ENCODE data around the gene PCDH20. TPM values are rescaled to one million over a fixed set of nuclear protein-coding genes. Genes with fewer than 3 reads are reported as not detected.

Gene PCDH20, protein sequence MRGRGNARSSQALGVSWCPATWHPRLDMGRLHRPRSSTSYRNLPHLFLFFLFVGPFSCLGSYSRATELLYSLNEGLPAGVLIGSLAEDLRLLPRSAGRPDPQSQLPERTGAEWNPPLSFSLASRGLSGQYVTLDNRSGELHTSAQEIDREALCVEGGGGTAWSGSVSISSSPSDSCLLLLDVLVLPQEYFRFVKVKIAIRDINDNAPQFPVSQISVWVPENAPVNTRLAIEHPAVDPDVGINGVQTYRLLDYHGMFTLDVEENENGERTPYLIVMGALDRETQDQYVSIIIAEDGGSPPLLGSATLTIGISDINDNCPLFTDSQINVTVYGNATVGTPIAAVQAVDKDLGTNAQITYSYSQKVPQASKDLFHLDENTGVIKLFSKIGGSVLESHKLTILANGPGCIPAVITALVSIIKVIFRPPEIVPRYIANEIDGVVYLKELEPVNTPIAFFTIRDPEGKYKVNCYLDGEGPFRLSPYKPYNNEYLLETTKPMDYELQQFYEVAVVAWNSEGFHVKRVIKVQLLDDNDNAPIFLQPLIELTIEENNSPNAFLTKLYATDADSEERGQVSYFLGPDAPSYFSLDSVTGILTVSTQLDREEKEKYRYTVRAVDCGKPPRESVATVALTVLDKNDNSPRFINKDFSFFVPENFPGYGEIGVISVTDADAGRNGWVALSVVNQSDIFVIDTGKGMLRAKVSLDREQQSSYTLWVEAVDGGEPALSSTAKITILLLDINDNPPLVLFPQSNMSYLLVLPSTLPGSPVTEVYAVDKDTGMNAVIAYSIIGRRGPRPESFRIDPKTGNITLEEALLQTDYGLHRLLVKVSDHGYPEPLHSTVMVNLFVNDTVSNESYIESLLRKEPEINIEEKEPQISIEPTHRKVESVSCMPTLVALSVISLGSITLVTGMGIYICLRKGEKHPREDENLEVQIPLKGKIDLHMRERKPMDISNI
- not detected for total RNA-seq

DNA sequence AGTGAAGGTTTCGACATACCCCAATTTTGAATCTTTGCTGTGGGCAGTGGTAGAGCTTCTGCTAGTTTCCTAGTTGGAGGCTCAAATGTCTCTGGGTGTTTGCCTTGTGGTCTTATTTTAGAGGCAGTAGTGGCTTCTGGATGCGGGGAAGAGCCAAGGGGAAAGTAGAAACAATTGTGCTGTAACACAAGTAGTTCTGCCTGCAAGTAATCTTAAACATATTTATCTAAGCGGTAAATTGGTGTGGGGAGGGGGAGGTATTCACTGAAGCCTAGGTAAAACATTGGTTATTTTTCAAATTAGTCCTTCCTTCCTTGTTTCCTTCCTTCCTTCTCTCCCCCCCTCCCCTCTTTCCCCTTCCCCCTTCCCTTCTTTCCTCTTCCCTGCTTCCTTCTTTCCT is at the start of gene PCDH20:
Gene PCDH20, minus strand, starts transcription at position 101 of the 400 bp plus-strand sequence. CDS start 691 bp downstream, outside the sequence.
- Mint-ChIP-seq H3K27ac (no peak within 1 kb of the TSS), H3K4me1 (ENCODE audit: low read depth) (no peaks in the 10 kb centered on the region), H3K9me3 (peaks cover 1% of the 10 kb centered on the region), H3K4me3 (no peak within 1 kb of the TSS), H3K36me3 (ENCODE audit: low read depth) (no peaks in the 10 kb centered on the region), H3K27me3 (peaks cover 28% of the 10 kb centered on the region)
- intact Hi-C loops (cut with micrococcal nuclease) = no loop called here
- ATAC-seq = no peak
- CTCF ChIA-PET = interaction anchor here (0.6 kb wide), 1 partner anchor 13 kb away, joined by 3 read pairs; no protein-coding TSS in a partner anchor
- DNase-seq = no peak
- TF ChIP-seq, protein P1, sequence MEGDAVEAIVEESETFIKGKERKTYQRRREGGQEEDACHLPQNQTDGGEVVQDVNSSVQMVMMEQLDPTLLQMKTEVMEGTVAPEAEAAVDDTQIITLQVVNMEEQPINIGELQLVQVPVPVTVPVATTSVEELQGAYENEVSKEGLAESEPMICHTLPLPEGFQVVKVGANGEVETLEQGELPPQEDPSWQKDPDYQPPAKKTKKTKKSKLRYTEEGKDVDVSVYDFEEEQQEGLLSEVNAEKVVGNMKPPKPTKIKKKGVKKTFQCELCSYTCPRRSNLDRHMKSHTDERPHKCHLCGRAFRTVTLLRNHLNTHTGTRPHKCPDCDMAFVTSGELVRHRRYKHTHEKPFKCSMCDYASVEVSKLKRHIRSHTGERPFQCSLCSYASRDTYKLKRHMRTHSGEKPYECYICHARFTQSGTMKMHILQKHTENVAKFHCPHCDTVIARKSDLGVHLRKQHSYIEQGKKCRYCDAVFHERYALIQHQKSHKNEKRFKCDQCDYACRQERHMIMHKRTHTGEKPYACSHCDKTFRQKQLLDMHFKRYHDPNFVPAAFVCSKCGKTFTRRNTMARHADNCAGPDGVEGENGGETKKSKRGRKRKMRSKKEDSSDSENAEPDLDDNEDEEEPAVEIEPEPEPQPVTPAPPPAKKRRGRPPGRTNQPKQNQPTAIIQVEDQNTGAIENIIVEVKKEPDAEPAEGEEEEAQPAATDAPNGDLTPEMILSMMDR (IDR thresholded peaks at IDR 0.05) = no peak
- POLR2A ChIA-PET = interaction anchor here (0.6 kb wide), 1 partner anchor 804 kb away, joined by 4 read pairs; no protein-coding TSS in a partner anchor

DNA sequence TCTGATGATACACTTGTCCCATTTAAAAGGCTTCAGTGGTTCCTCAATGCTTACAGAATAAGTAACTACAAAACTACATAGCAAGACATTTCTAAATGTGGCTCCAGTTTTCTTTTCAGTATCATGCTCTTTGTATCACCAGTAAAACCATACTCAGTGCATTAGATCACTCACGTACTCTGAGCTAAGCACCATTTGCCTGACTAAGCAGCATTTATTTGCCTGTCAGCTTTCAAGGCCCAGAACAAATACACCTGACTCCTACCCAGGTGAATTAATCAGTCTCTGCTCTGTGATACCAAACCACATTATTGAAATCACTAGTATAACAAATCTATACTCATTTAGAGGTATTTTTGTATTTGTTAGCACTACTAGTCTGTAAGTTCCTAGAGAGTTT is 47.4 kb upstream of the PCDH20 start:
- Mint-ChIP-seq H3K4me1 (ENCODE audit: low read depth) (no peaks in the 10 kb centered on the region), H3K36me3 (ENCODE audit: low read depth) (no peaks in the 10 kb centered on the region), H3K9me3 (no peaks in the 10 kb centered on the region), H3K4me3 (no peak overlapping the region), H3K27ac (no peak overlapping the region), H3K27me3 (no peaks in the 10 kb centered on the region)
- CTCF ChIA-PET = no interaction called here
- intact Hi-C loops (cut with micrococcal nuclease) = no loop called here
- POLR2A ChIA-PET = no interaction called here
- ATAC-seq (no peak), DNase-seq (no peak)
- TF ChIP-seq, protein P1 (IDR thresholded peaks at IDR 0.05) = no peak

DNA sequence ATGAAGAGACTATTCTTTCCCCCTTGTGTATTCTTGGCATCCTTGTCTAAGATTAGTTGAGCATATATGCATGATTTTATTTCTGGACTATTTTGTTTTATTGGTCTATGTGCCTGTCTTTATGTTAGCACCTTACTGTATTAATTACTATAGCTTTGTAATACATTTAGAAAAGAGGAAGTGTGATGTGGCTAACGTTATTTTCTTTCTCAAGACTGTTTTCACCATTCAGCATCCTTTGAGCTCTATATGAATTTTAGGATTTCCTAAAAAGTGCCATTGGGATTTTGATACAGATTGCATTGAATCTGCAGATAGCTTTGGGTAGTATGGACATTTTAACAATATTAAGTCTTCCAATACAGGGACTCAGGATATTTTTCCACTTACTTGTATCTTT is 37.5 kb upstream of the PCDH20 start:
- Mint-ChIP-seq H3K4me1 (ENCODE audit: low read depth) (no peaks in the 10 kb centered on the region), H3K4me3 (no peak overlapping the region), H3K27me3 (no peaks in the 10 kb centered on the region), H3K9me3 (peaks cover 9% of the 10 kb centered on the region), H3K27ac (no peak overlapping the region), H3K36me3 (ENCODE audit: low read depth) (no peaks in the 10 kb centered on the region)
- ATAC-seq (no peak), DNase-seq (no peak)
- TF ChIP-seq, protein P1 (IDR thresholded peaks at IDR 0.05) = no peak
- ChIA-PET CTCF (no interaction called here), POLR2A (no interaction called here)
- intact Hi-C loops (cut with micrococcal nuclease) = no loop called here

DNA sequence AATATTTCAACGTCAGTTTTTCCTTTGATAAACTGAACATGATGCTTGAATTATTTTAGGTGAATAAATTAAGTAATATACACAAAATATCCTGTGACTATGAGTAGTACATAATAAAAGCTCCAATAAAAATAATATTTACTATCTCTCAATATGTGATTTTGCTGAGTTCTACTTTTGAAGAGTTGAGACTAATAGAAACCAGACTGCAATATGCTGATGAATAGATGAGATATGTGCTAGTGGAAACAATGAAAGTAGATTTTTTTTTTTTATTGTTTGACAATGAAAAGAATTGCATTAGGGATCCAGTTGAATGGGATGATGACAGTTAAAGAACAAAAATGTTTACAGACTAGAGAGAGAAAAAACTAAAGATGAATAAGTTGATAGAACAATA is 16.4 kb upstream of the PCDH20 start:
- H3K9me3 Mint-ChIP-seq = peaks cover 10% of the 10 kb centered on the region
- POLR2A ChIA-PET = no interaction called here
- ATAC-seq (no peak), DNase-seq (no peak)
- TF ChIP-seq, protein P1 (IDR thresholded peaks at IDR 0.05) = no peak
- no peak overlapping the region for H3K27ac Mint-ChIP-seq
- H3K27me3 Mint-ChIP-seq = no peaks in the 10 kb centered on the region
- H3K4me3 Mint-ChIP-seq = no peak overlapping the region
- H3K36me3 Mint-ChIP-seq (ENCODE audit: low read depth) = no peaks in the 10 kb centered on the region
- CTCF ChIA-PET = no interaction called here
- intact Hi-C loops (cut with micrococcal nuclease) = no loop called here
- no peaks in the 10 kb centered on the region for H3K4me1 Mint-ChIP-seq (ENCODE audit: low read depth)

Data from activated CD8-positive, alpha-beta T cell treated with anti-CD3 and anti-CD28 coated beads for 36 hours (primary cell).